Activated naive CD4-positive, alpha-beta T cell treated with Interleukin-2 at 50 U/mL for 16 hours (primary cell): ENCODE measurements around the gene NR1H4.
"Not testable (repeated sequence)": the region's sequence is repeated elsewhere in the genome, so short reads cannot be mapped to it uniquely, and the experiment has no call there.

Experiments used
- DNase-seq: peaks from one replicate; pipeline ENCODE4 v3.0.0-alpha.2; 2020

Gene NR1H4

DNA sequence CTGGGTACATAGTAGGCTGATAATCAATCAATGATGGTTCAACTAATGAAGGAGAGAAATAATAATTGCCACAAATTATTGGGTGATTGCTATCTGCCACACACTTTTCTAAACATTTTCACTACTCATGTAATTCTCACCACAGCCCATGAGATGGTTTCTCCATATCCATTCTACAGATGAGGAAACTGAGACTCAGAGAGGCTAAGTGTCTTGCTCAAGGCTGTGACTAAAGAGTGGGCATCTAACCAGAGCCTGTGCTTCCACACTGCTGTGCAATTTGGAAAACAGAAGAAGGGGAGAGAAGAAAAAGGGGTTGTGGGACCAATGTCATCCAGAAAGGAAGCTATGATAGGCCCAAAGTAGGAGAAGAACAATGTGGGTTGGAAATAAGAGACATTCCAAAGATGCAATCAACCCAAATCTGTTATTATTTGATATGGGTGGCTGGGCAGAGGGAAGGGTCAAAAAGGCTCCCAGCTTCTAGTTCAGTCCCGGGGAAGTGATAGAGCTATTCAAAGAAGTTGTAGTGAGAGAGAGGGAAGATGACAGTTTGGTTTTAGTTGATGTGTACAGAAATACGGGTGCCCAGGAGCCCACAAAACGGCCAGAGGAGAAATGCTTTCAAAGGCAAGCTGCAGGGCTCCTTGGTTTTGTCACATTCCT lies 483 bp upstream of the NR1H4 start:
- DNase-seq: no peak

DNA sequence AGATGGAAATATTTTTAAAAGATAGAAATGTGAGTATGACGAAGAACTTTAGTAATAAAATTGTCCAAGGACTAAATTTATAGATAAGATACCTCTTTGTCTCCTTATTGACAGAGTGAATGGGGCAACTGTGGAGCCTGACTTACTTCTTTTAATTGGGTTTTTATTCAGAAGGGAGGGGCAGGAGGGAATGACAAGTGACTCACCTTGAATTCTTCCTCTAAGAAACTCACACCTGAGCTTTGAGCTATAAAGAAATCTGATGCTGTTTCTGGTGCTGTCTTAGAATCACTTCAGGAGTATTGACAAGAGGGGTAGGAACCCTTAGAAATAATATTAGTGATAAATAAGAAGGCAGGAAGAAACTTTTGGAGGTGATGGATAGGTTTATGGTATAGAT lies 951 bp downstream of the NR1H4 start:
- DNase-seq: no peak

DNA sequence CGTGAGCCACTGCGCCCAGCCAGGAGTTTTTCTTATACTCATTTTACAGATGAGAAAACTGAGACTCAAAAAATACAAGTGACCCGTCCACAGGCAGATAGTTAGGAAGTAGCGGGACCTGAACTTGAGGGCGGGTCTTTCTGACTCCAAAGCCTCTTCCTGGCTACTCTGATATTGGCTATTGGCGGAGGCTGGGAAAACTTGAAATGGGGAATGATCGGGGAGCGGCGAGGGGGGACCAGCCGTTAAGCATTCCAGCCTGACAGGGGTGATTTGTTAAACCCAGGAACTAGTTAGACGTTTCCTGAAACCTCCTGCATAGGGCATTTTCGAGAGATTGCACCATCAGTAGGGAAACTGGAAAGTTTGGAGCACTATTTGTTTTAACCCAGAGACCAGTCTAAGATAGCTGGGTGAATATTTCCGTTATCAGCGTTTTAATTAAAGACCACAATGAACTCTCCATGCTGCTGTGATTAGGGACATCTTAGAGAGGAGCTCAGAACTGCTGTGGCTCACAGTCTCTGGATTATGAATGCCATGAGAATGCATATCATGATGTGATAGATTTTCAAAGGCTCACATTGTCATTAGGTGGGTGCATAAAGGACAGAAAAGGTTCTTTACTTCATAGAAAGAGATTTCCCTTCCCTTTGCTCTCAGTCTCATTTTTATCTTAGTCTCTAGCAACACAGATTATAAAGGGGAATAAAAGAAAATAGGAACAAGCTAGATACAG lies 2.5 kb downstream of the NR1H4 start:
- DNase-seq: no peak

DNA sequence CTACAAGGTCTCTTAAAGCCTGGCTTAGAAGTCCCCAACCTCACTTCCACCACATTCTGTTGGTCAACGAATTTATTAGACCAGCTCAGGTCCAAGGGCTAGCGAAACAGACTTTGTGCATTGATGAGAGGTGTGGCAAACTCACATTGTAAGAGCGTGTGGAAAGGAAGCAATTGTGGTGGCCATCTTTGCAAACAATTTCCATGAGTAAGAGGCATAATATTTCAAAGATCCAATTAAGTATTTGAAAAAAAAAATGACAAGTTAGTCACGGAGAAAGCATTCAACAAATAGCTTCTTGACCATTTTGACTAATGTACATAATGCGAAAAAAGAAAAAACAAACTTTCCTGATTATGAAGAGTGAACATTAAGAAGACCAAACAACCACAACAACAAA lies 7.4 kb downstream of the NR1H4 start:
- DNase-seq: no peak

DNA sequence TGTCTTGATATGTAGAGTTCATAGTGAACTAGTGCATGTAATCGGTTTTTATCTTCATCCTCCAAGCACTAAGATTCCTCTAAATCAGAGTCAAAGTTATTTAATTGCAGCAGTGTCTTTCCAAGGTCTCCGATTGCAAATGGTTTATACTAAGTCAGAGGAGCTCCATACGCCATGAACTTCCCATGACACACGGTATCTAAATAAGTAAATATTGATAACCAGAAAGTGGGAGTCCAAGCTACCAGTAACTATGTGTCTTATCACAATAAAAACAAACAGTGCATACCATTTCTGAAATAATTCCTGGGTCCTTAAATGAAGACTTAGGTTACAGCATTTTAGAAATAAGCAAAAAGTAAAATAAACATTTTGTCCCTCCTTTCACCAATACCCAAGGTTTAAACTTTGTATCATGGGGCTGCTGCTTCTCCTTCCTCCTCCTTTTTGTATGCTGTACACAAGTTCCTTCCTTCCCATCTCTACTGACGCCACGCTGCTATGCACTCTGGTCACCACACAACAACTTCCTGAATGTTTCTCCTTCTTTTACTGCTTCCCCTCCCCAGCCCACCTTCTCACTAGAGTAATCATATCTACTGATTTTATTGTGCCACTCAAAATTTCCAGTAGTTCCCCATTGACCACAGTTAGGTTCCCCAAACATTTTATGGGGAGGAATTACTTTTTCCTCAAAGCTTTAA lies 10.7 kb downstream of the NR1H4 start:
- DNase-seq: no peak

DNA sequence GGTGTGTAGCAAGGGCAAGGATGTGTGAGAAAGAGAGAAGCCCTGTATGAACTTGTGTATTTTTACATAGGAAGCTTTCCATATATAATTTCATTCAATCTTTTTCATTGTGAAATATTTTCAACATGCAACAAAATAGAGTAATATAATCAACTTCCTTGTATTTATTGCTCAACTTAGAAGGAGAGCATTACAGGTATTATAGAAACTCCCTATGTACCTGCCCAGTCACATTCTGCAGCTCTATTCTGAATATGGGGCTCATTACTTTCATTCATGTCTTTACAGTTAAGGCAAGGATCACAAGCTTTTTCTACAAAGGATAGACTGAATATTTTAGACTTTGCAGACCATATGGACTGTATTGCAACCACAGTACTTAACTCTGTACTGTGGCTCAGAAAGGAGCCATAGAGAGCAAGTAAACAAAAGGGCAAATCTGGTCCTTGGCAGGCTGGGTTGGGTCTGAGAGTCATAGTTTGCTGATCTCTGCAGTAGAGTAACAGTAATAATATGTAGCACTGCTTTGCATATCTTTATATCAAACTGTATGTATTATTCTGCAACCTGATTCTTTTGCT lies 11.3 kb downstream of the NR1H4 start:
- DNase-seq: no peak

DNA sequence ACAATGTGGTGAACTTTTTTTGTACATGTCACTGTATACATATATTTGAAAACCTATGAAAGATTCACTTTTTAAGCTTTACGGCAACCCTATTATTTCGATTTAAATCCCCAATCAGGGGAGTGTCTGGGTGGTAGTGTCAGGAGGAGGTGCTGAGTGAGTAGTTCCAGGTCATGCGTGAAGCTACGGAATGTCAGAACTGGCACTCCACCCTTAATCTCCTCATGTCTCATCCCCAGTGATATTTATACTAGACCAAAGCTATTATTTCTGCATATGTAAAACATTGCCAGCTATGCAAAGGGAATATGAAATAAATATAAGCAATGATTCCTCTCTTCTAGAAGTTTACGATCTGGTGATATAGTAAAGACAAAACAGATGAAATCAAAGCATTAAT lies 12.3 kb downstream of the NR1H4 start:
- no peak for DNase-seq

DNA sequence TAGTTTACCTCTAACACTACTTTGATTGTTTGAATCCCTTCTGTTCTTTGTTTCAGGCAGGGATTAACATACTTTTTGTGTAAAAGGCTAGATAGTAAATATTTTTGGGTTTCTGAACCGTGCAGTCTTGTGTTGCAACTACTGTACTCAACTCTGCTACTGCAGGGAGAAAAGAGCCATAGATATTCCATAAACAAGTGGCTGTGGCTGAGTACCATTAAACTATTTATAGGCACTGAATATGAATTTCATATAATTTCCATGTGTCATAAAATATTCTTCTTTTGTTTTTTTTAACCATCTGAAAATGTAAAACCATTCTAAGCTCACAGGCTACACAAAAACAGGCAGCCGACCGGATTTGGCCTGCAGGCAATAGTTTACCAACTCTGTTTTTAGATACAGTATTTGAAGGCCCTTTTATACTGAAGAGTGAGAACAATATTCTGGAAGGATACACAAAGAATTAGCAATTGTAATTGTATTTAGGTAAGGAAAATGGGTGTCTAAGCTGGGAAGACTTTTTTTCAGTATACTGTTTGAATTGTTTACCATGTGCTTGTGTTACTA lies 15.7 kb downstream of the NR1H4 start:
- DNase-seq: no peak

DNA sequence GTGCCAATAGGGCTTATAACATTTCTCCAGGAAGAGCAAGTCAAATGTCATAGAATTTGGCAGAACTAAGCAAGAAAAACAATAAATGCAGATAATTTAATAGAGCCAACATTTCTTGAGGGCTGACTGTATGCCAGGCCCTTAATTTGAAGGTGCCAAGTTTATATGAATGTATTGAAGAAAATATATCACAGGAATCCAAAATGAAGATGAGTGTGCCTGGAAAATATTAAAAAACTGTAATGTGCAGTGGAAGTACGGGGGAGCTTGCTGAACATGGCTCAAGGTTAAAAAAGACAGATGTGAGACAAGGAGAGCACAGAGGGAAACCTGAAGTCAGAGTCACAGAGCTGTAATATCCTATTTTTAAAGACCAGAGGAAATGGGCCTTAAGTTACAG lies 16.4 kb downstream of the NR1H4 start:
- DNase-seq: no peak

DNA sequence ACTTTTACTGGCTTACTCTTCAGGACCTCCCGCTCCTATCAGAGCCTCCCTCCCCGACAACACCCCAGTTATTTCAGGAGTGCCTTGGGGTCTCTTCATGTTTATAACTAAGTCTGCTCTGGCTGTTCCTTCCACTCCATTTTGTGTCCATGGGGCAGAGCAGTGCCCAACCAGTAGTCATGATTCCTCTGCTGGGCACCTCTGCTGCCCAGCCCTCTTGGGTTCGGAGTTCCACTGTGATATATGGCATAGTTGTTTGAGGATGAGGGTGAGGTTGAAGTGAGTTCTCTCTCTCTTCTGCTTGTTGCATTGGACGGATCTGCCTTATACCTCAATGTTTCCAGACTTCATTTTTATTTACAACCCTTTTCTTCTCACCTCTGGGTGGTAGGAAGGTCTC lies 17.4 kb downstream of the NR1H4 start:
- no peak for DNase-seq

DNA sequence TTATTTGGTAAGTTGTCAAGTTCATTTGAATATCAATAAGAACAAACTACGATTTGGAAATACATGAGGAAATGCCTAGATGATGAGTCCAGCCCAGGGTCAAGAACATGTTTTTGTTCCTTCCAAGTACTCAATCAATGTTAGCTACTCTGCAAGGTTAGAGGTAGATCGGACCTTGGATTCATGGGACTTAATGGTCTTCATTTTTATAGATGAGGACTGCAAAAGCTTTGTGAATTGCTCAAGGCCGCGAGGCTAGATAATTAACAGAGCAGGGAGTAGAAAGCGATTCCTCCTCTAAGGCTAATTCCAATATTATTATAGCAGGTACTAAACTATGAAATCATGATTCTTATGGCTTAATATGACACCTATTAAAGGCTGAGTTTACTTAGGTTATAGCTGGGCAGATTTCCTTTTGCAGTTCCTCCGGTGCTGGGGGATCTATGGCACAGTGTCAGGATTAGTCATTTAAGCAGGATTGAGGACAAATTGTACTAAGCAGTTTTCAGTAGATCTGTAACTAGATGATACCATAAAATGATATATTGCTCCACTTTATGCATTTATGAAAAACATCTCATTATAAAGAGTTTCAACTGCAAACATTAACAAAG lies 19.8 kb downstream of the NR1H4 start:
- no peak for DNase-seq

DNA sequence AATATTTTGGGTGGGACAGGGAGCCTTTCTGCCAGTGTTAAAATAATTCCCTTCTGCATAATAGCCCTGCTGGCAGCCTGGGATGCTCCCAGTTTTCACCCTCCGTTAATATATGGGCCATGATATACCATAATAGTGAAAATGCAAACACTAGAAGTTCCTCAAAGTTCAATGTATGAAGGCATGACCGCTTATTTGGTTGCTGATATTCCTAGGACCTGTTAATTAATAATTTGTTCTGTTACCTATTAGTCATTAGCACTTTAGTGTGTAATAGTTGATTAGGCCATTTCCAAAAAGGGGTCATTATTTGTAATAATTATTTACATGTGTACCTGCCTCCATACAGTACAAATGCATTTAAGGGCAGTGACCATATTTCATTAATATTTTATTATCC lies 20.4 kb downstream of the NR1H4 start:
- DNase-seq: no peak

DNA sequence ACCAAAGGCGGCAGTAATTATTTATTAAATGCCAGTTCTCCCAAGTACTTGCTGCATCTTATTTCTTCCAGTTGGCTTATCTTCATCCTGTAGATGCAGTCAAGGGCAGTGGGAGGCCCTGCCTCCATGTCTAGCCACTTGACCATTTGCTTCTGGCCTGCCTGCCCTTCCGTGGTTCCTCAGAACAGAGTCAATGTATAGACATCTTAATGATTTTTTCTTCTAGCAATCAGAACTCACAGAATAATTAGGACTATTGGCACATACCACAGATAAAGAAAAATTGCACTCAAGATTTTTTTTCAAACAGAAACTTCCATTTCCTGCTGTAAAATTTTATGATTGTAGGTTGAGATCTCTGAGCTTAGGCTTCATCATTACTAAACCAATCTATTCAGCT lies 20.9 kb downstream of the NR1H4 start:
- no peak for DNase-seq

DNA sequence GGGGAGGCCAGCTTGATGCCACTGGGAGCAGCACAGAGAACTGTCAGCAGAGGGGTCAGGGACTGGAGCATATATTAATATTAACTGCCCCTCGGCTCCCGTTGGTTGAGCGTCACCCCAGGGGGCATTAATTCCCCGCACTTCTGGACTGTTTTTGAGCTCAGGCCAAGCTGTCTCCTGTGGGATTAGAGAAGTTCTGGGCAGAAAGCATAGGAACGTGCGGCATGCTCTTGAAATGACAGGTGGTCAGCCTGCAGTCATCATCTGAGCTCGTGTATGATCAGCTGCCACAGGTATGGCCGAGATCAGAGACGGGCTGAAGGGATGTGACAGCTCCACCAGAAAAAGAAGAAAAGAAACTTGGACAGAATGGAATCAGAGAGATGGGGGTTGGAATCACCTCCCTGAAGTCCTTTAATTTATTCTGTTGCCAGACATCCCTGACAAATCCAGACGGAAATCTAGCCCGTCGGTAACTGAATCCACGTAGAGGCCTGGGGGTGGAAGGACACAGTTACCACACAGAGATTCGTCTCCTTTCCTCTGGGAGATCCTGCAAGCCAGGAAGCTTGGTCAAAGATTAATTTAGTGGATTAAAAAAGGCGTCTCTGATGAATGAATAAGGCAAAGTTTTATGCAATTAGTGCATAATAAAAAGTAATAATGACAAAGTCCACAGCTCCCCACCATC lies 23.6 kb downstream of the NR1H4 start:
- DNase-seq: no peak

DNA sequence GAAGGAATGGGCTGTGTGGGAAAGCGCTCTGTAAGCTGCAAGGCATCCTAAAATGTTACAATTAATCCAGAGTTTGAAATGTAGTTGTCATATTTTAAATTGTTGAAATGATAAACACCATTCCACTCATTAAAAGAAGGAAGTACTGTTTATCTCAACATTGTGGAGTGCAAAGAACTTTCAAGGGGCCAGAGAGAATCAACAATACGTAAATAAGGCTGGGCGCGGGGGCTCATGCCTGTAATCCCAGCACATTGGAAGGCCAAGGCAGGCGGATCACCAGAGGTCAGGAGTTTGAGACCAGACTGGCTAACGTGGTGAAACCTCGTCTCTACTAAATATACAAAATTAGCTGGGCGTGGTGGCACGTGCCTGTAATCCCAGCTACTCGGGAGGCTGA lies 24.5 kb downstream of the NR1H4 start:
- DNase-seq: no peak

DNA sequence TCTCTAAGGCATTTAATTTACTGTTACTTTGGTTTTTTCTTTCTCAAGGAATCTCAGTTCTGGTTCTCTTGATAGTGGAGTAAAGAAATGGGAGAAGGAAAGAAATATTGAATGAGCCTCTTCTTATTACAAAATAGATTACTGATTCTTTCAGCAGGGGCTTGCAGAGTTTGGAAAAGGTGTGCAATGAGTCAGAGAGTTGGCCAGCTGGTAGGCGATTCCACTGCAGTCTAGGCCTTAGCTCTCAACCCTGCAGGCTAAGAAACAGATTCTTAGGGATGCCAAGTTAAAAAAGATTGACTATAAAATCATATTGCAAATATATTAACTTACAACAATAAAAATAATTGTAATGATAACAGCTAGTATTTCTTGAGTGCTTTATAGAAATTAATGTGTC lies 25.8 kb downstream of the NR1H4 start:
- no peak for DNase-seq

DNA sequence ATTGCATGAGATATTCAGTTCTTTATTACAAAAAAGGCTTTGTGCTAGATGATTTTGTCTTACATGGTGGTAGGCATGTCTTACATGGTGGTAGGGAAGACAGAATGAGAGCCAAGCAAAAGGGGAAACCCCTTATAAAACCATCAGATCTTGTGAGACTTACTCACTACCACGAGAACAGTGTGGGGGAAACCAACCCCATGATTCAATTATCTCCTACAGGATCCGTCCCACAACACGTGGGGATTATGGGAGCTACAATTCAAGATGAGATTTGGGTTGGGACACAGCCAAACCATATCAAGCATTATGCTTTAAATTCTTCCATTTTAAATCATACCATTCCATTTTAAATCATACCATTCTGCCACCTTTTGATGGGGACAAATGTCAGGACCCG lies 29.1 kb downstream of the NR1H4 start:
- DNase-seq: not testable (repeated sequence)

DNA sequence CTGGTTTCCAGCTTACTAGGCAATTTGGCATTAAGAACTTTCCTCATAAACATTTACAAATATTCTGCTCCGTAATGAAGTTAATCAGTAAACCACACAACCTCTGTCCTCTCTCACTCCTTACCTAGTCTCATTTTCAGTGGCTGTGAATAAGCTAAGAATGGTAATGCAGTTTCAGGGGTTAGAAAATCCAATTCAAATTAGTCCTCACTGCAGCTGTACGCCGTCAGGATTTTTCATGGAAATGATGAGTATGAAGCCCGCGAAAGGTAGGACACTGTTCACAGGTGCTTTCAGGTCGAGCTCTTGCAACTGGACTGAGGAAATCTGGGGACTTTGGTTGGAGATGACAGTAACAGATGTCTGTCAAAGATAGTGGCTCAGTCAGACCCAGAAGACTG lies 29.6 kb downstream of the NR1H4 start:
- DNase-seq: no peak

DNA sequence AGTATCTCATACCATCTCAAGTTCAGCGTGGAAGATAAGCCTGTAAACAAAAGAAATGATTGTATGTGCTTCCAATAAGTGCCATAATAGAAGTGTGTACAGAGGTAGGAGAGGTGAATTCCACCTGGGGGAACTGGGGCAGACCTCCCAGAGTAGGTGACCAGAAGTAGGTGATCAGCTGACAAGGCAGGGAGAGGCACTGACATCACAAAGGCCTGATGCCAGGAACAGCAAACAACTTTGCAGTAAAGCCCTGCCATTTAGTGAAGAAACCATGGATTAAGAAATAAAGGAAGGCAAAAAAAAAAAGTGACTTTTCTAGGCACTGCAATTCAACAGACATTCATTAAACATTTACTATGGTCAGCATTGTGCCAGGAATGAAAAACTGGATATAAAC lies 31.1 kb downstream of the NR1H4 start:
- DNase-seq: no peak

DNA sequence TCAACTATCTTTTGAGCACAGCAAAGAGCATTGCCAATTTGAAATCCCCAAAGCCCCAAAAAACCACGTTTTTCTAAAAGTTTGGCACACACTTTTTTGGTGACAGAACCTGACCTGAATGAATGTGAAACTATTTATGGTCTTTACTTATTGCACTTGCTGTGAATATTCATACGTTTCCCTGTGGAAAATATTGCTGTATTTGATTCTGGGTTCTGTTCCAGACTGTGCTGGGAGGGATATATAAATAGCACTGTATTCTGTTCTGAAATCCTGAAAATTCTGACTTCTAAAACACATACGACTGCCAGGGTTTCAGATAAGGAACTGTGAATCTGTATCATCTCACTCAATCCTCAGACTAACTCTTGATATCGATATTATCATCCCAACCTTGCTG lies 35.1 kb downstream of the NR1H4 start:
- DNase-seq: no peak

DNA sequence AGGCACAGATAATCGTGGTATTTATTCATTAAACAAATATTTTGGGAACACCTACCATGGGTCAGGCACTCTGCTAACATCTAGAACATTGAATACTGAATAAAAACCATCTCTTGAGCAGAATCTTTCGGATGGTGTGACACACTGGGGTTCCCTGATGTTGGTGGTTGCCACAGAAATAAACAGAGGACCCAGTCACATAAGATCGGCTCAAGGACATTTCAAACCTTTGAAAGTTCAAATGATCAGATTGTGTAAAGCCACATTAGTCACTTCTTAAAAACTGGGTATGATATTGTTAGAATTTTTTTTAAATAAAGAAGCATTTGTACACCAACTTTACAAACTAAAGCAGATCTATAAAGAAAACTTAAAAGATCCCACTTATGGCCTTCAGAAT lies 39.0 kb downstream of the NR1H4 start:
- DNase-seq: no peak

DNA sequence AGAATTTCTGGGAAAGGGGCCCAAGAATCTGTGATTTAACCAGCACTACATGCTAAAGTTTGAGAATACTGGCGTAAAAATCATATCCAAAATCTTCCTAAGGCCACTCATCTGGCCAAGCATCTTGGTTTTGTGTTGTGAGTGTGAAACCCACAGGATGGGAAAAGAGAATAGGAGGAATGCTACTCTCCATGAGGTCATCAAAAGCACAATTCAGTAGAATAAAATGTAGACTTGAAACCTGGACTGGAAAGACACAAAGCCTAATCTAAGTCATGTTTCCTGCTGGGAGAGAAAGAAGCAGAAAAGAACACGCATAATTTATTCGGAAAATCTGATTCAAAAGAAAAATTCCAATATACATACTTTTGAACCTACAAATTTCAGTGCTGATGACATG lies 42.3 kb downstream of the NR1H4 start:
- DNase-seq: no peak

DNA sequence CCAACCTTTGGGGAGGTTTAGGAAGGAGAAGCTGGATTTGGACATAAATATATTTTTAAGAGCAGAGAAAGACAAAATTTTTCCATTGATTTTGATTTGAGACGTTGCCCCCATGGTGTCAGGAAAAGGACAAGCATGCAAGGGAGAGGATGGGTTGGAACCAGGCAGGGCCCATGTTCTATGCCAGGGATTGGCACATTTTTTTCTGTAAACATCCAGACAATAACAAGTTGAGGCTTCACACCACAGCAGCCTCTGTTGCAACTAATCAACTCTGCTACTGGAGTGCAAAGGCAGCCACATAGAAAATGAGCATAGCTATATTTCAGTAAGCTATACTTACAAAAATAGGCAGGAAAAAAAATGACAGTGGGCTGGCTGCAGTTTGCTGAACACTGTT lies 44.7 kb downstream of the NR1H4 start:
- no peak for DNase-seq
